Adrenal gland (tissue), 5 donors: Measurements from ENCODE around the gene USP49.

Source experiments
- POLR2A ChIP-seq, 2 donors: fragments of 450-650 bp; IDR thresholded peaks; one replicate each; pipeline ENCODE4 v1.6.1; 2017; ENCODE audit warnings: antibody characterized with exemption in 2 of 2, mild to moderate bottlenecking in 2 of 2, moderate library complexity in 1 of 2
- TF ChIP-seq, protein P1 (sequence below), 6 experiments: fragments of 450-650 bp in 4 of 6; fragments of 200-600 bp in 2 of 6; sonication (generic) in 1 of 6; IDR thresholded peaks; 1 replicate in 5 of 6; 2 replicates in 1 of 6; pipeline versions ENCODE4 v1.5.1 to v1.8.0; 2016 to 2021; ENCODE audit warnings: antibody characterized with exemption in 6 of 6, mild to moderate bottlenecking in 2 of 6, moderate library complexity in 1 of 6
- donor health status: DM: no; HTN: no; CAD: no.

DNA sequence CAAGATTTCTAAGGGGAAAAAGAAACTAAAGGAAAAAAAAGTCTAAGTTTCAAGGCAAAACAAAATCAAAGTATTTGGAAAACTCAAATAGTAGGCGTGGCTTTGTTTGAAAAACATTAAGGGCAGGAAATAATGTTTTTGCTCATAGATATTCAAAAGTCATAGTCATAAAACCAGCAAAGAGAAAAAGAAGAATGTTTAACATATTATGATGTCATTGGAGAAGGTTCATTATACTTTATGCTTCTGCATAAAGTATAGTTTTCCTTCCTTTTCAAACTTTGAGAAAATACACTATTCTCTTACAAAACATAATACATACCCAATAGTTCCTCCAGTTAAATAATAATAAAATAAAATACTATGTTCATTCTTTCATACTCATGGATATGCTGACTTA, 13.7 kb downstream of the USP49 start:
- TF ChIP-seq POLR2A (IDR thresholded peaks at IDR 0.05): no peak
- TF ChIP-seq, protein P1, sequence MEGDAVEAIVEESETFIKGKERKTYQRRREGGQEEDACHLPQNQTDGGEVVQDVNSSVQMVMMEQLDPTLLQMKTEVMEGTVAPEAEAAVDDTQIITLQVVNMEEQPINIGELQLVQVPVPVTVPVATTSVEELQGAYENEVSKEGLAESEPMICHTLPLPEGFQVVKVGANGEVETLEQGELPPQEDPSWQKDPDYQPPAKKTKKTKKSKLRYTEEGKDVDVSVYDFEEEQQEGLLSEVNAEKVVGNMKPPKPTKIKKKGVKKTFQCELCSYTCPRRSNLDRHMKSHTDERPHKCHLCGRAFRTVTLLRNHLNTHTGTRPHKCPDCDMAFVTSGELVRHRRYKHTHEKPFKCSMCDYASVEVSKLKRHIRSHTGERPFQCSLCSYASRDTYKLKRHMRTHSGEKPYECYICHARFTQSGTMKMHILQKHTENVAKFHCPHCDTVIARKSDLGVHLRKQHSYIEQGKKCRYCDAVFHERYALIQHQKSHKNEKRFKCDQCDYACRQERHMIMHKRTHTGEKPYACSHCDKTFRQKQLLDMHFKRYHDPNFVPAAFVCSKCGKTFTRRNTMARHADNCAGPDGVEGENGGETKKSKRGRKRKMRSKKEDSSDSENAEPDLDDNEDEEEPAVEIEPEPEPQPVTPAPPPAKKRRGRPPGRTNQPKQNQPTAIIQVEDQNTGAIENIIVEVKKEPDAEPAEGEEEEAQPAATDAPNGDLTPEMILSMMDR (IDR thresholded peaks at IDR 0.05): no peak
